SK-N-MC (cell line): ENCODE data around the gene TXLNA.
A peak's percentile ranks its signal among the peaks of the same experiment; 100 is the strongest.

ENCODE experiments used
- DNase-seq: peaks from one replicate; pipeline ENCODE4 v3.0.0-alpha.2; 2011; ENCODE audit warnings: low read depth, low spot score
- H3K27ac ChIP-seq: fragments of 200-600 bp; sonication (generic); 2 replicates; pipeline ENCODE4 v1.5.1; 2016; ENCODE audit warnings: mixed run types
- H3K36me3 ChIP-seq: fragments of 200-600 bp; sonication (generic); 2 replicates; pipeline ENCODE4 v1.6.1; 2017; ENCODE audit warnings: antibody characterized with exemption, low read length, mixed read lengths; ENCODE audit not compliant: insufficient read depth
- H3K4me3 ChIP-seq: fragments of 200-600 bp; sonication (generic); 2 replicates; pipeline ENCODE4 v1.5.1; 2016
- H3K9ac ChIP-seq: fragments of 200-600 bp; sonication (generic); 2 replicates; pipeline ENCODE4 v1.8.0; 2017; ENCODE audit warnings: mixed run types, mixed read lengths; ENCODE audit not compliant: insufficient read length
- H3K9me3 ChIP-seq: fragments of 200-600 bp; sonication (generic); 2 replicates; pipeline ENCODE4 v1.6.1; 2017; ENCODE audit warnings: low read depth, mild to moderate bottlenecking, antibody characterized with exemption, low read length, moderate library complexity, mixed read lengths
- EZH2 ChIP-seq: fragments of 200-600 bp; sonication (generic); IDR thresholded peaks from one replicate; pipeline ENCODE4 v1.6.1; 2017; ENCODE audit warnings: antibody characterized with exemption
- FOXP2 ChIP-seq: optimal IDR thresholded peaks from 2 replicates; pipeline ENCODE3; 2011; ENCODE audit warnings: mild to moderate bottlenecking, moderate library complexity; ENCODE audit not compliant: insufficient read depth; ENCODE audit errors: extremely low read length, control extremely low read depth
- POLR2AphosphoS5 ChIP-seq: IDR thresholded peaks from 2 replicates; pipeline ENCODE4 v1.6.1; 2012; ENCODE audit warnings: mild to moderate bottlenecking, low read depth, low read length, borderline replicate concordance

The TXLNA gene

GRCh38 chr1:32231843-32232432, 52.5 kb downstream of the TXLNA start:
- Histone ChIP-seq H3K4me3 (no peak overlapping the region), H3K9me3 (no peaks in the 10 kb centered on the region), H3K27ac (no peak overlapping the region), H3K36me3 (peaks cover 43% of the 10 kb centered on the region), H3K9ac (no peak overlapping the region)
- TF ChIP-seq FOXP2 (no peak), EZH2 (no peak), POLR2AphosphoS5 (no peak)
- DNase-seq, result no peak

- Histone ChIP-seq H3K9me3 (no peaks in the 10 kb centered on the region), H3K36me3 (peaks cover 37% of the 10 kb centered on the region), H3K9ac (no peak overlapping the region), H3K4me3 (no peak overlapping the region), H3K27ac (no peak overlapping the region)
- TF ChIP-seq POLR2AphosphoS5 (no peak), EZH2 (no peak), FOXP2 (no peak)
- no peak for DNase-seq
These were observed 53.3 kb downstream of the TXLNA start for GRCh38 chr1:32232558-32233304.

GRCh38 chr1:32234792-32235191, 55.3 kb downstream of the TXLNA start:
- Histone ChIP-seq H3K9me3 (no peaks in the 10 kb centered on the region), H3K9ac (no peak overlapping the region), H3K4me3 (no peak overlapping the region), H3K27ac (no peak overlapping the region), H3K36me3 (peaks cover 20% of the 10 kb centered on the region)
- no peak for DNase-seq
- TF ChIP-seq POLR2AphosphoS5, result no peak
- TF ChIP-seq EZH2, result no peak
- no peak for TF ChIP-seq FOXP2

GRCh38 chr1:32239337-32239736, 59.9 kb downstream of the TXLNA start:
- no peak for DNase-seq
- Histone ChIP-seq H3K36me3 (no peaks in the 10 kb centered on the region), H3K4me3 (no peak overlapping the region), H3K9ac (no peak overlapping the region), H3K9me3 (no peaks in the 10 kb centered on the region), H3K27ac (no peak overlapping the region)
- TF ChIP-seq POLR2AphosphoS5, result no peak
- TF ChIP-seq EZH2, result no peak
- TF ChIP-seq FOXP2, result no peak

GRCh38 chr1:32239790-32240139, 60.3 kb downstream of the TXLNA start:
- no peak overlapping the region for H3K4me3 ChIP-seq
- TF ChIP-seq FOXP2 (no peak), POLR2AphosphoS5 (no peak), EZH2 (no peak)
- H3K9ac ChIP-seq, result no peak overlapping the region
- no peak overlapping the region for H3K27ac ChIP-seq
- H3K36me3 ChIP-seq, result no peaks in the 10 kb centered on the region
- DNase-seq, result no peak
- no peaks in the 10 kb centered on the region for H3K9me3 ChIP-seq

GRCh38 chr1:32240140-32240951, 60.9 kb downstream of the TXLNA start:
- H3K4me3 ChIP-seq, result peak overlapping the region; percentile 48
- H3K9me3 ChIP-seq, result no peaks in the 10 kb centered on the region
- no peak overlapping the region for H3K9ac ChIP-seq
- H3K27ac ChIP-seq, result no peak overlapping the region
- H3K36me3 ChIP-seq, result no peaks in the 10 kb centered on the region
- DNase-seq, result no peak
- TF ChIP-seq POLR2AphosphoS5 (no peak), FOXP2 (no peak), EZH2 (no peak)

- TF ChIP-seq POLR2AphosphoS5 (no peak), FOXP2 (no peak), EZH2 (no peak)
- DNase-seq, result no peak
- Histone ChIP-seq H3K4me3 (peak overlapping the region; percentile 48; the same call in 1 of the 2 replicates), H3K9ac (no peak overlapping the region), H3K27ac (no peak overlapping the region), H3K36me3 (no peaks in the 10 kb centered on the region), H3K9me3 (no peaks in the 10 kb centered on the region)
These were observed 61.7 kb downstream of the TXLNA start for GRCh38 chr1:32241001-32241763.

- Histone ChIP-seq H3K4me3 (no peak overlapping the region), H3K9ac (no peak overlapping the region), H3K36me3 (no peaks in the 10 kb centered on the region), H3K9me3 (no peaks in the 10 kb centered on the region), H3K27ac (no peak overlapping the region)
- TF ChIP-seq POLR2AphosphoS5 (no peak), FOXP2 (no peak), EZH2 (no peak)
- DNase-seq, result no peak
These were observed 62.9 kb downstream of the TXLNA start for GRCh38 chr1:32242341-32242851.
